Stimulated activated CD8-positive, alpha-beta memory T cell treated with anti-CD3 and anti-CD28 coated beads, Interleukin-12 subunit alpha, Interleukin-12 subunit beta, amount 100 ng/mL, for 24 hours (primary cell): Measurements from ENCODE around the gene FSIP1.
A peak's percentile ranks its signal among the peaks of the same experiment; 100 is the strongest.

ENCODE experiments used
- DNase-seq: peaks from one replicate; pipeline ENCODE4 v3.0.0-alpha.2; 2020; ENCODE audit errors: extremely low read depth

FSIP1 gene

GRCh38 chr15:39582286-39582976 lies 200.2 kb downstream of the FSIP1 start:
- no peak for DNase-seq

- no peak for DNase-seq
These were observed 200.8 kb downstream of the FSIP1 start for GRCh38 chr15:39581793-39582285.

- DNase-seq: no peak
These were observed 201.3 kb downstream of the FSIP1 start for GRCh38 chr15:39581242-39581792.

GRCh38 chr15:39580485-39581241 lies 202.0 kb downstream of the FSIP1 start, which contains the start of gene THBS1:
Gene THBS1 (plus strand): TSS chr15:39581079. CDS start chr15:39581858, 779 bp downstream.
- DNase-seq: no peak

- DNase-seq: peak; percentile 66
These were observed 202.5 kb downstream of the FSIP1 start for GRCh38 chr15:39580117-39580484.

GRCh38 chr15:39579487-39580116 lies 203.0 kb downstream of the FSIP1 start:
- no peak for DNase-seq

GRCh38 chr15:39578851-39579486 lies 203.7 kb downstream of the FSIP1 start:
- no peak for DNase-seq

- no peak for DNase-seq
These were observed 207.5 kb downstream of the FSIP1 start for GRCh38 chr15:39575180-39575579.

- DNase-seq: no peak
These were observed 208.2 kb downstream of the FSIP1 start for GRCh38 chr15:39574427-39574826.

GRCh38 chr15:39573844-39574243 lies 208.8 kb downstream of the FSIP1 start:
- DNase-seq: no peak

GRCh38 chr15:39573287-39573686 lies 209.4 kb downstream of the FSIP1 start:
- no peak for DNase-seq

- no peak for DNase-seq
These were observed 216.8 kb downstream of the FSIP1 start for GRCh38 chr15:39565851-39566250.

- no peak for DNase-seq
These were observed 217.5 kb downstream of the FSIP1 start for GRCh38 chr15:39564972-39565665.

GRCh38 chr15:39558421-39558820 lies 224.2 kb downstream of the FSIP1 start:
- no peak for DNase-seq

GRCh38 chr15:39556461-39556860 lies 226.2 kb downstream of the FSIP1 start:
- no peak for DNase-seq

GRCh38 chr15:39555885-39556284 lies 226.8 kb downstream of the FSIP1 start:
- no peak for DNase-seq

GRCh38 chr15:39554746-39555387 lies 227.8 kb downstream of the FSIP1 start:
- DNase-seq: no peak

GRCh38 chr15:39553947-39554693 lies 228.5 kb downstream of the FSIP1 start:
- no peak for DNase-seq

- no peak for DNase-seq
These were observed 230.1 kb downstream of the FSIP1 start for GRCh38 chr15:39552556-39552955.

- DNase-seq: no peak
These were observed 231.2 kb downstream of the FSIP1 start for GRCh38 chr15:39551476-39551875.
